Endodermal cell (in vitro differentiated cells): ENCODE measurements around the gene BACE1-AS. TPM values are rescaled to one million over a fixed set of nuclear protein-coding genes. Genes with fewer than 3 reads are reported as not detected.
A peak's percentile ranks its signal among the peaks of the same experiment; 100 is the strongest.

Source experiments
- DNase-seq: peaks from one replicate; pipeline ENCODE4 v3.0.0-alpha.2; 2017
- H3K27ac ChIP-seq: 2 replicates; pipeline ENCODE4 v1.5.1; 2013; ENCODE audit warnings: mild to moderate bottlenecking, low read depth, low read length, moderate library complexity
- H3K27me3 ChIP-seq: 2 replicates; pipeline ENCODE4 v1.6.1; 2013; ENCODE audit warnings: mild to moderate bottlenecking, low read length, moderate library complexity; ENCODE audit not compliant: insufficient read depth, control insufficient read depth, poor library complexity, severe bottlenecking
- H3K36me3 ChIP-seq: 2 replicates; pipeline ENCODE4 v1.7.0; 2013; ENCODE audit warnings: mild to moderate bottlenecking, low read length, moderate library complexity; ENCODE audit not compliant: control insufficient read depth, insufficient read depth
- H3K4me1 ChIP-seq: one replicate; pipeline ENCODE4 v1.7.0; 2013; ENCODE audit warnings: low read length; ENCODE audit not compliant: control insufficient read depth, insufficient read depth
- H3K4me3 ChIP-seq: 2 replicates; pipeline ENCODE4 v1.5.1; 2013; ENCODE audit warnings: mild to moderate bottlenecking, low read length, moderate library complexity
- H3K9ac ChIP-seq: 2 replicates; pipeline ENCODE4 v1.6.1; 2013; ENCODE audit warnings: mild to moderate bottlenecking, low read length, moderate library complexity; ENCODE audit not compliant: poor library complexity, severe bottlenecking; ENCODE audit errors: extremely low read depth
- H3K9me3 ChIP-seq: 2 replicates; pipeline ENCODE4 v1.6.1; 2013; ENCODE audit warnings: mild to moderate bottlenecking, low read length, moderate library complexity; ENCODE audit not compliant: control insufficient read depth
- H3K27ac Mint-ChIP-seq: 2 replicates; pipeline ENCODE4 v1.8.0; 2020; ENCODE audit warnings: mixed read lengths
- H3K27me3 Mint-ChIP-seq: 2 replicates; pipeline ENCODE4 v1.8.0; 2021; ENCODE audit warnings: mild to moderate bottlenecking, mixed read lengths; ENCODE audit not compliant: insufficient read depth
- H3K36me3 Mint-ChIP-seq: 2 replicates; pipeline ENCODE4 v1.8.0; 2020; ENCODE audit warnings: low read depth, mixed read lengths
- H3K4me1 Mint-ChIP-seq: 2 replicates; pipeline ENCODE4 v1.8.0; 2020; ENCODE audit warnings: mixed read lengths
- H3K4me3 Mint-ChIP-seq: 2 replicates; pipeline ENCODE4 v1.8.0; 2020; ENCODE audit warnings: mild to moderate bottlenecking, moderate library complexity, mixed read lengths
- H3K9me3 Mint-ChIP-seq: 2 replicates; pipeline ENCODE4 v1.8.0; 2020; ENCODE audit warnings: mild to moderate bottlenecking, mixed read lengths
- CTCF ChIP-seq: fragments of 200-600 bp; sonication (generic); conservative IDR thresholded peaks from 2 replicates; pipeline ENCODE4 v1.5.0; 2021; ENCODE audit warnings: antibody characterized with exemption, mild to moderate bottlenecking
- WGBS, 2 experiments: methylation state at CpG; one replicate each; pipeline versions ENCODE4 v1.1.5 to v1.1.7; 2013; ENCODE audit warnings: missing lambda C conversion rate in 2 of 2, mixed read lengths in 1 of 2; ENCODE audit not compliant: insufficient coverage in 1 of 2, insufficient read length in 1 of 2; 5-methylcytosine and 5-hydroxymethylcytosine counted together
- total RNA-seq, 2 donors: library from RNA; stranded (reverse); fragmentation: NEBNext Ultra II Directional in 1 of 2; extraction: Animal tissue kit (Norgen Biotek cat#: 25700) in 1 of 2; gene quantifications; 2 replicates in 1 of 2; 3 replicates in 1 of 2; pipeline ENCODE4 v1.2.1, GENCODE V29; 2021

Gene BACE1-AS
- total RNA-seq, 2 donors from 2014 or later = 15.0 to 15.5 TPM

- H3K4me3 Mint-ChIP-seq = peak overlapping the region; percentile 61
- peak overlapping the region; percentile 89 for H3K4me3 ChIP-seq
- WGBS, 2 experiments = 39 to 48% methylated on average over 3 to 10 of the region's 10 CpGs
- no peak for TF ChIP-seq CTCF
- H3K9me3 Mint-ChIP-seq = no peaks in the 10 kb centered on the region
- no peaks in the 10 kb centered on the region for H3K27me3 ChIP-seq
- no peaks in the 10 kb centered on the region for H3K4me1 ChIP-seq
- H3K9ac ChIP-seq = no peak overlapping the region
- no peak overlapping the region for H3K27ac ChIP-seq
- peaks cover 3% of the 10 kb centered on the region for H3K36me3 Mint-ChIP-seq
- no peaks in the 10 kb centered on the region for H3K9me3 ChIP-seq
- H3K27me3 Mint-ChIP-seq = no peaks in the 10 kb centered on the region
- peaks cover 20% of the 10 kb centered on the region for H3K4me1 Mint-ChIP-seq
- peak; percentile 54 for DNase-seq
- H3K36me3 ChIP-seq = no peaks in the 10 kb centered on the region
- H3K27ac Mint-ChIP-seq = no peak overlapping the region
These were observed 23.7 kb downstream of the BACE1-AS start for GRCh38 chr11:117314840-117315239.

- Histone ChIP-seq H3K4me1 (no peaks in the 10 kb centered on the region), H3K36me3 (no peaks in the 10 kb centered on the region), H3K9ac (peak overlapping the region; percentile 44), H3K9me3 (no peaks in the 10 kb centered on the region), H3K27me3 (no peaks in the 10 kb centered on the region), H3K27ac (no peak overlapping the region), H3K4me3 (peak overlapping the region; percentile 89)
- Mint-ChIP-seq H3K4me1 (peaks cover 20% of the 10 kb centered on the region), H3K4me3 (peak overlapping the region; percentile 61), H3K27ac (no peak overlapping the region), H3K36me3 (peaks cover 3% of the 10 kb centered on the region), H3K9me3 (no peaks in the 10 kb centered on the region), H3K27me3 (no peaks in the 10 kb centered on the region)
- WGBS, 2 experiments = 5 to 10% methylated on average over 21 to 62 of the region's 62 CpGs
- DNase-seq = no peak
- TF ChIP-seq CTCF = no peak
These were observed 24.4 kb downstream of the BACE1-AS start for GRCh38 chr11:117315285-117316196.

- Mint-ChIP-seq H3K4me1 (peaks cover 20% of the 10 kb centered on the region), H3K27me3 (no peaks in the 10 kb centered on the region), H3K4me3 (peak within 1 kb of the TSS; percentile 61), H3K36me3 (peaks cover under 1% of the 10 kb centered on the region), H3K27ac (no peak within 1 kb of the TSS), H3K9me3 (no peaks in the 10 kb centered on the region)
- DNase-seq = peak; percentile 97
- Histone ChIP-seq H3K36me3 (no peaks in the 10 kb centered on the region), H3K4me3 (peak within 1 kb of the TSS; percentile 89), H3K27ac (no peak within 1 kb of the TSS), H3K27me3 (no peaks in the 10 kb centered on the region), H3K9ac (peak within 1 kb of the TSS; percentile 44), H3K9me3 (no peaks in the 10 kb centered on the region), H3K4me1 (no peaks in the 10 kb centered on the region)
- WGBS, 2 experiments = 16 to 23% methylated on average over 16 to 29 of the region's 29 CpGs
- TF ChIP-seq CTCF = peak; percentile 68
These were observed 25.2 kb downstream of the BACE1-AS start, which contains the start of gene BACE1 for GRCh38 chr11:117316197-117316961. Gene BACE1 (minus strand): TSS chr11:117316256. CDS start chr11:117315795, 461 bp downstream.
